Peyer's patch (tissue), 4 donors: ENCODE data around the gene CASQ1. TPM values are rescaled to one million over a fixed set of nuclear protein-coding genes. Genes with fewer than 3 reads are reported as not detected.

Source experiments
- DNase-seq, 3 donors: peaks; one replicate each; pipeline ENCODE4 v3.0.0-alpha.2; 2017 to 2019
- H3K27ac ChIP-seq, 4 donors: fragments of 200-600 bp; sonication (generic); one replicate each; pipeline ENCODE4 v1.5.1; 2016 to 2019
- H3K27me3 ChIP-seq, 2 donors: fragments of 200-600 bp; sonication (generic); one replicate each; pipeline ENCODE4 v1.5.1; 2019
- H3K36me3 ChIP-seq, 3 donors: fragments of 200-600 bp; sonication (generic); one replicate each; pipeline ENCODE4 v1.5.1; 2016 to 2019
- H3K4me1 ChIP-seq, 4 donors: fragments of 200-600 bp; sonication (generic); one replicate each; pipeline ENCODE4 v1.5.1; 2016 to 2019
- H3K4me3 ChIP-seq, 4 donors: fragments of 200-600 bp; sonication (generic); 1 replicate in 3 of 4; 2 replicates in 1 of 4; pipeline ENCODE4 v1.5.1; 2016 to 2019; ENCODE audit warnings: mild to moderate bottlenecking in 1 of 4
- H3K9me3 ChIP-seq, 4 donors: fragments of 200-600 bp; sonication (generic); one replicate each; pipeline ENCODE4 v1.5.1; 2016 to 2019; ENCODE audit warnings: mild to moderate bottlenecking in 1 of 4
- CTCF ChIP-seq, 6 experiments: fragments of 450-650 bp in 4 of 6; fragments of 200-600 bp in 2 of 6; sonication (generic) in 1 of 6; IDR thresholded peaks; one replicate each; pipeline ENCODE4 v1.5.1; 2017 to 2019; ENCODE audit warnings: antibody characterized with exemption in 6 of 6, mild to moderate bottlenecking in 3 of 6, moderate library complexity in 1 of 6
- POLR2A ChIP-seq, 2 donors: fragments of 450-650 bp; IDR thresholded peaks; one replicate each; pipeline ENCODE4 v1.5.1; 2017; ENCODE audit warnings: antibody characterized with exemption in 2 of 2, mild to moderate bottlenecking in 2 of 2, moderate library complexity in 2 of 2
- total RNA-seq, 4 donors: library from RNA; depleted of rRNA; stranded (reverse); fragments of >200 nt; gene quantifications; one replicate each; pipeline ENCODE4 v1.1.0, GENCODE V29; 2016

The CASQ1 gene
- total RNA-seq, result 1 to 10 TPM in 1 of 4 donors, not detected in 3; 2.6 TPM

- Histone ChIP-seq H3K27me3 (no peaks in the 10 kb centered on the region), H3K4me1 (peaks cover 0 to 11% (median 2%) of the 10 kb centered on the region in 4 donors), H3K9me3 (no peaks in the 10 kb centered on the region), H3K27ac (no peak within 1 kb of the TSS), H3K36me3 (no peaks in the 10 kb centered on the region), H3K4me3 (no peak within 1 kb of the TSS)
- no peak for TF ChIP-seq CTCF (IDR thresholded peaks at IDR 0.05)
- no peak for TF ChIP-seq POLR2A (IDR thresholded peaks at IDR 0.05)
- no peak for DNase-seq
Observed at GRCh38 chr1:160189649-160190625, at the start of gene CASQ1. Gene CASQ1, plus strand, starts transcription at chr1:160190575. Its CDS starts 177 bp downstream, at chr1:160190752.

DNA sequence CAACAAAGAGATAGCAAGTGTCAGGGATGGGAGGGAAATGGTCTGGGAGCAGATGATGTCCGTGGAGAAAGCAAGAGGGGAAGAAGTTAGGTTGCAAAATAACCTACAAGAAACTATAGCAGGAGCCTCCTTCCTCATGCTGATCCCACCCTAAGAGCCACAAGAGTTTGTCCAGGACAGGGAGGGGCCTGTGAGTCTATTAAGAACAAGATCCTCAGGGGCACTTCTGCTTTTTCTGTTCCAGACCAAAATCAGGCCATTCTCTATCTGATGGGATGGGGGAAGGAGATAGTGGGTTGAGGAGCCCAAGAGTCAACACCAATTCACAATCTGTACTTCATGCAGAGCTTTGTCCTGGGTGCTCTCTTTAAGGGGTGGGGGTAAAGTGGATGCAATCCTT, 46.7 kb upstream of the CASQ1 start:
- H3K9me3 ChIP-seq, result no peaks in the 10 kb centered on the region
- no peak for TF ChIP-seq CTCF (IDR thresholded peaks at IDR 0.05)
- TF ChIP-seq POLR2A (IDR thresholded peaks at IDR 0.05), result no peak
- H3K4me3 ChIP-seq, result no peak overlapping the region
- no peak for DNase-seq
- no peaks in the 10 kb centered on the region for H3K36me3 ChIP-seq
- no peaks in the 10 kb centered on the region for H3K4me1 ChIP-seq
- no peak overlapping the region for H3K27ac ChIP-seq
- H3K27me3 ChIP-seq, result no peaks in the 10 kb centered on the region

DNA sequence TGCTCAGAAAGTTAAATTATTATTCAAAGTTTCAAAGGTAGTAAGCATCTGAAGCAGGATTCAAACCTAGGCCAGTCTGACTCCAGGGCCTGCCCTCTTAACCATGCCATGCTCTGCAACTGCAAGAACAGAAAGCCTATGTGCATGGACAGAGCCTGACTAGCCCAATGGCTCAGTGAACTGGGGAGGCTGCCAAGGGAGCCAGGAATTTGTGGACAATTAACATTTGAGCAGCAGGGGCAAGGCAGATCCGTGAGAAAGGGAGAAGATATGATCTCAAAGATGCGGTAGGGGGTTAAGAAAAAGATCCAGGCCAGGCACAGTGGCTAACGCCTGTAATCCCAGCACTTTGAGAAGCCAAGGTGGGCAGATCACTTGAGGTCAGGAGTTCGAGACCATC, 45.5 kb upstream of the CASQ1 start:
- DNase-seq, result peak in 1 of 3 donors; percentile 2
- TF ChIP-seq POLR2A (IDR thresholded peaks at IDR 0.05) (no peak), CTCF (IDR thresholded peaks at IDR 0.05) (no peak)
- Histone ChIP-seq H3K27ac (no peak overlapping the region), H3K4me3 (no peak overlapping the region), H3K27me3 (no peaks in the 10 kb centered on the region), H3K4me1 (no peaks in the 10 kb centered on the region), H3K36me3 (no peaks in the 10 kb centered on the region), H3K9me3 (no peaks in the 10 kb centered on the region)

- Histone ChIP-seq H3K4me1 (no peaks in the 10 kb centered on the region), H3K27ac (no peak overlapping the region), H3K36me3 (no peaks in the 10 kb centered on the region), H3K9me3 (no peaks in the 10 kb centered on the region), H3K4me3 (no peak overlapping the region), H3K27me3 (no peaks in the 10 kb centered on the region)
- TF ChIP-seq POLR2A (IDR thresholded peaks at IDR 0.05) (no peak), CTCF (IDR thresholded peaks at IDR 0.05) (no peak)
- DNase-seq, result no peak
Observed at GRCh38 chr1:160146107-160146506, 44.3 kb upstream of the CASQ1 start.

GRCh38 chr1:160148121-160148520, 42.3 kb upstream of the CASQ1 start:
- Histone ChIP-seq H3K27ac (no peak overlapping the region), H3K36me3 (no peaks in the 10 kb centered on the region), H3K4me1 (no peaks in the 10 kb centered on the region), H3K4me3 (no peak overlapping the region), H3K27me3 (no peaks in the 10 kb centered on the region), H3K9me3 (no peaks in the 10 kb centered on the region)
- TF ChIP-seq POLR2A (IDR thresholded peaks at IDR 0.05), result no peak
- no peak for TF ChIP-seq CTCF (IDR thresholded peaks at IDR 0.05)
- DNase-seq, result peak in 1 of 3 donors; percentile 10
